Subcutaneous adipose tissue (tissue), 4 donors: ENCODE results near the gene GAA. TPM values are rescaled to one million over a fixed set of nuclear protein-coding genes. Genes with fewer than 3 reads are reported as not detected.

Experiments
- total RNA-seq, 4 donors: library from RNA; depleted of rRNA; stranded (reverse); fragments of >200 nt; gene quantifications; one replicate each; pipeline ENCODE4 v1.1.0, GENCODE V29; 2016
- TF ChIP-seq, protein P1 (sequence below): fragments of 450-650 bp; IDR thresholded peaks from one replicate; pipeline ENCODE4 v1.5.1; 2016; ENCODE audit warnings: low read depth, mild to moderate bottlenecking, control low read depth, antibody characterized with exemption, moderate library complexity

Gene GAA
- total RNA-seq, 4 donors from 2014 or later, result 43.4 to 123 (median 60.2) TPM

DNA sequence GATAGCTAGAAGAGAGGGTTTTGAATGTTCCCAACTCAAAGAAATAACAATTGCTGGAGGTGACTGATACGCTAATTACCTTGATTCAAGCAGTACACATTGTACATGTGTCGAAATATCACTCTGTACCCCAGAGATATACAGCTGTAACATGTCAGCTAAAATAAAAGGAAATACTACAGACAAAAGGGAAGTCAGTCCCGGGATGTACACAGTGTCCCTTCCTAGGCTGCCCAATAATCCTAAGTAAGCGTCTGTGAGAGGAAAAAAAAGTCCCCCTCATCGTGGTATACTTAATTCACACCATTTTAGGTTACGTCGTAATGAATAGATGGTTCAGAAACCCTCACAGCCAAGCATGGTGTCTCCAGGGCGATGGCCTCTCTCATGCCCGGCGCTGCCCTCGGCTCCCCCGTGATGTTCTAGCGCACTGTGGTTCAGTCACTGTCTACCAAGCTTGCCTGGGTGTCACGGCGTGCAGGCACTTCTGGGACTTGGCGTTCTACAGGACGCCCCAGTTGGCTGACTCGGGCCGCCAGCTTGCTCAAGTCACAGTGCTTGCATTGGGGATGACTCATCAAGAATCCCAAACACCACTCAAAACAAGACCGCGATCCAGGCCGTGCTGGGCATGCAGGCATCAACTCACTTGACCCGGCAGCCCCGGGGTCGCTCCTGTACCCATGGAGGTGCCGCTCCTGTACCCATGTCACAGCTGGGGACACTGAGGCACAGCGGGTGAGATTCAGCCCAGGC lies 37.4 kb upstream of the GAA start:
- TF ChIP-seq, protein P1, sequence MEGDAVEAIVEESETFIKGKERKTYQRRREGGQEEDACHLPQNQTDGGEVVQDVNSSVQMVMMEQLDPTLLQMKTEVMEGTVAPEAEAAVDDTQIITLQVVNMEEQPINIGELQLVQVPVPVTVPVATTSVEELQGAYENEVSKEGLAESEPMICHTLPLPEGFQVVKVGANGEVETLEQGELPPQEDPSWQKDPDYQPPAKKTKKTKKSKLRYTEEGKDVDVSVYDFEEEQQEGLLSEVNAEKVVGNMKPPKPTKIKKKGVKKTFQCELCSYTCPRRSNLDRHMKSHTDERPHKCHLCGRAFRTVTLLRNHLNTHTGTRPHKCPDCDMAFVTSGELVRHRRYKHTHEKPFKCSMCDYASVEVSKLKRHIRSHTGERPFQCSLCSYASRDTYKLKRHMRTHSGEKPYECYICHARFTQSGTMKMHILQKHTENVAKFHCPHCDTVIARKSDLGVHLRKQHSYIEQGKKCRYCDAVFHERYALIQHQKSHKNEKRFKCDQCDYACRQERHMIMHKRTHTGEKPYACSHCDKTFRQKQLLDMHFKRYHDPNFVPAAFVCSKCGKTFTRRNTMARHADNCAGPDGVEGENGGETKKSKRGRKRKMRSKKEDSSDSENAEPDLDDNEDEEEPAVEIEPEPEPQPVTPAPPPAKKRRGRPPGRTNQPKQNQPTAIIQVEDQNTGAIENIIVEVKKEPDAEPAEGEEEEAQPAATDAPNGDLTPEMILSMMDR, result no peak

DNA sequence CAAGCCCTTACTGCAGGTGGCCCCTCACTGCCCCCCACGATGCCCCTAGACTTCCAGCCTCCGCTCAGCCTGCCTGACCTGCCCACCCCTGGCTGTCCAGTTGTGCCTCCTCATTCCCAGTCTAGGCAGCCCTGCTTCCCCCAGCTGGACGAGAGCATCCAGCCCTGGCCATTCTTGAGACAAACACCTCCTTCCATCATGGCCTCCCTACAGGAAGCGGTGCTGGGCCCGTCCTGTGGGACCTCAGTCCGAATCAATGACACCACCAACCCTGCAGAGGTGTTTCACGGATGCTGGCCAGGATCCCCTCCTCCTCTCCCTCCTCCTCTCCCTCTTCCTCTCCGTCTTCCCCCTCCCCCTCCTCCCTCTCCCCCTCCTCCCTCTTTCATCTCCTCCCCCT lies 36.7 kb upstream of the GAA start:
- TF ChIP-seq, protein P1, result no peak

DNA sequence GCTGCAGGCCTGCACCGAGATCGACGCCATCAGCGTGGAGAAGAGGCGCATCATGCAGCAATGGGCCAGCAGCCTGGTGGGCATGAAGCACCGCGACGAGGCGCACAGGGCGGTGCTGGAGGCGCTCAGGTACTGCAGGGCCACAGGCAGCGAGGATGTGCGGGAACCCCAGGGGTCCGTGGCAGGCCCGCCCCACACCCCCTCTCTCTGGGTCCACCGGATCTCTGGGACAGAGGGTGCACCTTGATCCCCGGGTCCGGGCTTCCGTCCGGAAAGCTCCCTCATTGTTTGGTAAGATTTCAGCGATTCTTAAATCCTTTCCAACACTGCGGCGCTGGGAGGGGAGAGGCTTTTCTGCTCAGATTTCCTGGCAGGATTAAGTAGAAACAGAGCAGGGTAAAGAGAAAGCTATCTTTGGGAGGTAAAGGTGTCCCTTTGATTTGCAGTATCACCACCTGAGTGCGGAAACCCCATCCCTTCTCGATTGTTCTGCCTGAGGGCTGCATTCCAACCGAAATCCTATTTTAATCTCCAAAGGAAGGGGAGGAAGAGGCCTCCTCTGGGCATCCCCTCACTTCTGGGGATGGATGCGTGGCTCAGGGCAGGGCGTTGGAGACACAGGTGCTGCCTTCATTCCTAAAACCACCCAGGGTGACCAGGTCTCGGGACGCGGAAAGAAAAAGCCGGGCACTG lies 35.8 kb upstream of the GAA start:
- TF ChIP-seq, protein P1, result no peak

DNA sequence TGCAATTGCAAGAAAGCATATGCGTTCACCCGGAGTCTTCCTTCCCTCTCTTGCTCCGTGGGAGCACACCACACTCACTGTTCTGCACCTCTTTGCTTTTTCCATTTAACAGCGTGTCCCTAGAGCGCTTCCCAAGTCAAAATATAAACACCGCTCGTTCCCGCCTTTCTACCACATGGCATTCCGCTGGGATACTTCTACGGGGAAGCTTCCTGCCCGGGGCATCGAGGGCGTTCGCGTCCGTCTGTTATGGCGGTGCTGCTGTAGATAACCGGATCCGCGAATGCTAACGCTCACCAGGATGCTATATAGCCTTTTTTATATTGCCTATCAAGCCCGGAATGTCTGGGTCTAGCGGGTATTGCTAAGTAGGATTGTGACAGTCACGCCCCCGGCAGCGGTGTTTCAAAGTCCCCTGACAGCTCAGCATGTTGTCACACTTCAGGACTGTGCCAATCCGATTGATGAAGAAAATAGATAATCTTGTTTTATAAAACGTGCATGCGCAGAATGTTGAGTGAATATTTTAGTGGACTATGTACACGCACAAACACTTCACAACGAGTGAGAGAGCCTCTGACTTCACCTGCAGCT lies 33.9 kb upstream of the GAA start:
- TF ChIP-seq, protein P1, result no peak

DNA sequence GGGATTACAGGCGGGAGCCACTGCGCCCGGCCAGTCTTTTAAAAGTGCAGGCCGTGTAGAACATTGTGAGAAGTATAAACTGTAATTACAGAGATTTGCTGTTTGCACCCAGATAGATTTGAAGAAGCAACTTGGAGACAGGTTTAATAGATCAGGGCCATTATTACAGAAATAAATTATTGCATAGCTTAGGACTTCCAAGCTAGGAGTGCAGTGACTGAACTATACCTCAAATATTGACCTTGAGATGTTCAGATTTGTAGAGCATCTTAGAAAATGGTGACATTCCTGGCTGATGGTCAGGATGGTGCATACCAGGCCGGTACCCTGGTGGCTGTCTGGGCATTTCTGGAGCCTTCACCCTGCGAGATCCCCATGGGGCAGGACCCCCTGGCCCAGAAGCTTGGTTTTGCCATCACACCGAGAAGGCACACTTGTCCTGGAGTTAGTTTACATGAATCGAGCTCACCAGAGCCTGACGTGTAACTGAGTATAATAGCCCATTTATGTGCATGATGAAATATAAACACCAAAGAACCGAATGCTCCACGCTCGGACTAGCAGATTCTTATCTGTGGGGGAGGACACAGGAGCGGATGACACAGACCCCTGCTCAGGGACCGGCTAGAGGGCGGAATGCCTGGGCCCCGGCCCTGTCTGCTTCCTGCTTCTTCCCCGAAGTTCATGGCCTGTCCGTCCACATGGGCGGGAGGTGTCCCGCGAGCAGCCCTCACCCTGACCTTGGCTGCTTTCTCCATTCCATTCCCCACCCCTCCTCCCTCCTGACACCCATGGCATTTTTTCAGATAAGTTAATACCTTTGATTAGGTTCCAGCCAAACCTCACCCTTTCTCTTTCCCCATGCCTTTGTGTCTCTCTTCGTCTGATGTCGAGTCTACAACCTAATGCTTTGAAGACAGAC lies 32.8 kb upstream of the GAA start:
- TF ChIP-seq, protein P1, result no peak

DNA sequence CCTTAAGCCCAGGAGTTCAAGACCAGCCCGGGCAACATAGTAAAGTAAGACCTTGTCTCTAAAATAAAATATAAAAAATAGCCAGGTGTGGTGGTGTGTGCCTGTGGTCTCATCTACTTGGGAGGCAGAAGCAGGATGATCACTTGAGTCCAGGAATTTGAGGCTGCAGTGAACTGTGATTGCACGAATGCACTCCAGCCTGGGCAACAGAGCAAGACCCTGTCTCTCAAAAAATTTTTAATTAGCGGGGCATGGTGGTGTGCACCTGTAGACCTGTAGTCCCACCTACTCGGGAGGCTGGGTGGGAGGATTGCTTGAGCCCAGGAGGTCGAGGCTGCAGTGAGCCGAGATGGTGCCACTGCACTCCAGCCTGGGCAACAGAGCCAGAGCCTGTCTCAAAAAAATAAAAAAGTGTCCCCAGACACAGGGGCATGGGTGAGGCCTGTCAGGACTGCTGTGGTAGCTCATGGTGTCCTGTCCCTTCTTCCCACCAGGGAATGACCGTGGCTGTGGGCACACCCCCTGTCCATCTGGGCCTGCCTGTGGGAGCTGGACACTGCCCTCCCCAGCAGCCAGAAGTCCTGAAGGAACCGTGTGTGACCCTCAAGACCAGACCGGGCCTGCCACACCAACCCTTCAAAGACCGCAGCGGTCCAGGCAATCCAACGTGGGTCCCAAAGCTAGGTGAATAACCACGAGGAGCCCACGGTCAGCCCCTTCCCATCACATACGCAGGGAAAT lies 30.8 kb upstream of the GAA start:
- TF ChIP-seq, protein P1, result no peak
